HG02885 (cell line): ENCODE results near the gene LRRC27.
"Not testable (repeated sequence)": the region's sequence is repeated elsewhere in the genome, so short reads cannot be mapped to it uniquely, and the experiment has no call there.

ENCODE experiments used
- ATAC-seq: cut with Tn5 transposase; IDR thresholded peaks from one replicate; pipeline ENCODE4 v1.9.1; 2021; ENCODE audit warnings: mild to moderate bottlenecking; ENCODE audit not compliant: unreplicated experiment, poor library complexity

Gene LRRC27

GRCh38 chr10:132335189-132336063 lies 3.4 kb downstream of the LRRC27 start:
- ATAC-seq = peak; percentile 32

DNA sequence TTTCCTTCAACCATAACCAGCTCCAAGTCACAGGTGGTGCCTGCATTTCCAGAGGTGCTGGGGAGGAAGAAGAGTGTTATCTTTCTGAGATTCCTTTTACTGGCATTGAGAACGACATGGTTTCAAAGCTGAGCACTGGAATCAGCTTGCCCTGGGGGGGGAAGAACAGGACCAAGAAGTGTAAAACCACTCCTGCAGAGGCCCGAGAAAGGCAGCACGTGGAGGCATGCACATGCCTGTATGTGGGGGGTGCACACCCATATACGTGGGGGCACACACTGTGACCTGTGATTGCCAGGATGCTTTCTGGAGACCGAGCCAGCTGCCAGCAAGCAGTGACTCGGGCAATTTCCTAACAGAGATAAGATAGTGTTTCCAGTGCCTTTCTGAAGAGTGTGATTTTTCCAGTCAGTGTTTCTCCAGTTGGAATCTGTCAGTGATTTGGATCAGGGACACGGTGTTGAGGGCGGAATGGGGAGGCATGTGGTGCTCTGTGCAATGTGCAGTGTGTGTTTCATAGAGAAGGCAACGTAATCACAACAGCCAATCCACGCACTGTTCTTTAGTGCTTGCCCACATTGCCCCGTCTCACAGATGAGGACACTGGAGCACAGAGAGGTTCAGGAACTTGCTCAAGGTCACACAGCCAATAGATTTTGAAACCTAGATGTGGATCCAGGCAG lies 4.2 kb downstream of the LRRC27 start:
- no peak for ATAC-seq

DNA sequence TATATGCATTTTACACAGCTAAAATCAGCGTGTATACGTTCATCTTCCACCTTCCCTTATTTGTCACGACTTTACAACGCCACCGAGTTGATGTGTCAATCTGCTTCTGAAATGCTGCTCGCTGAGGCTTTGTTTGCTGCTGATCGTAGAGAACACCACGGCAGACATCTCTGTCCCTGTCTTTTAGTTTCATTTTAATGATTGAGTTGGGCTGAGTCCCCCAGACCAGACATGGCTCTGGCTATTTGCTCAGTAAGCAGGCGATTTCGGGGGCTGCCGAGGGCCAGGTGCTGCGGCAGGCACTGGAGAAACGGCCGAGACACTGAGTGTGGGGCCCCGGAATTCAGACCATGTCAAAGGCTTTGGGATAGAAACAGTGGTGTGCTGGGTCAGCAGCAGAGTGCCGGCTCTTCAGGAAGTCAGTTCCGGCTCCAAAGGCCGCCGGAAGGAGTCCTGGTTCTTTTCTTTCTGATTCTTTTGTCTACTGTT lies 5.0 kb downstream of the LRRC27 start:
- no peak for ATAC-seq

- ATAC-seq = not testable (repeated sequence)
Measured at GRCh38 chr10:132337854-132338253, 5.9 kb downstream of the LRRC27 start.

GRCh38 chr10:132338876-132339275 lies 6.9 kb downstream of the LRRC27 start:
- ATAC-seq = no peak

DNA sequence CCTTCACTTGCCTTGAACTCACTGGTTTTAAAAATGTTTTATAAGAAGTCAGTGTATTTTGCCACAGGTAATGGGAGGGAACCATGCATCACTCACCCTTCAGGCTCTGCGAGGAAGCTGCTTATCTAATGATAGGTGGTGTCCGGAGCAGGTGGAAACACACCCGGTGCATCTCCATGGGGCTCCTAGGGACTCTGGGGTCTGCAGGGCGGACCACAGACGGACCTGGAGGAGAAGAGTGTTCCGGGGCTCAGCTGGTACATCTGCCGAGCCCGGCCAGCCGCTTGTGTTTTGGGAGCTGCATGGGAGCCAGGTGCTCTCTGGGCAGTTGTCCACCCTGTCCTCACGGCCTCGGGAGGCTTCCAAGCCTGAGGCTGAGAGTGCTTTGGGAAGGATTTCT lies 7.3 kb downstream of the LRRC27 start:
- ATAC-seq = no peak

DNA sequence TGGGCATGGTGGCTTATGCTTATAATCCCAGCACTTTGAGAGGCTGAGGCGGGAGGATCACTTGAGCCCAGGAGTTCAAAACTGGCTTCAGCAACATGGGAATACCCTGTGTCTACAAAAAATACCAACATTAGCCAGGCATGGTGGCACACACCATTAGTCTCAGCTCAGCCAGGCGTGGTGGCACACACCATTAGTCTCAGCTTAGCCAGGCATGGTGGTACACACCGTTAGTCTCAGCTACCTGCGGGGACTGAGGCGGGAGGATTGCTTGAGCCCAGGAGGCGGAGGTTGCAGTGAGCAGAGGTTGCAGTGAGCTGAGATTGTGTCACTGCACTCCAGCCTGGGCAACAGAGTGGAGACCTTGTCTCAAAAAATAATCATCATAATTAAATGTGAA lies 9.0 kb downstream of the LRRC27 start:
- no peak for ATAC-seq

DNA sequence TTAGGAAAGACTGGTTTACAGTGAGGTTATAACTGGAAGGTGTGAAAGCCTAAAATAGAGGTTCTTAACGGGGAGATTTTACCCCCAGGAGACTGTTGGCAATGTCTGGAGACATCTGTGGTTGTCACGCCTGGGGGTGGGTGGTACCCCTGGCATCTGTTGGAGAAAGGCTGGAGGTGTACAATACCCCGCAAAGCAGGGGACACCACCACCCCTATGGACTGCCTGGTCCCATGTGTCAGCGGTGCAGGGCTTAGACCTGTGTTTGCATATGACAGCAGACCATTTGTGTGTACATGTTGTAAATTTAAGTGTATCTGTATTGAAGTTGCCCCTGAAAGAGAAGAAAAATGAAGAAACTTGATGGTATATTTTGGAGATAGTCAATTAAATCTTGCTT lies 9.8 kb downstream of the LRRC27 start:
- no peak for ATAC-seq

GRCh38 chr10:132342553-132342952 lies 10.6 kb downstream of the LRRC27 start:
- ATAC-seq = no peak

- ATAC-seq = no peak
Measured at GRCh38 chr10:132344386-132344785, 12.4 kb downstream of the LRRC27 start.

DNA sequence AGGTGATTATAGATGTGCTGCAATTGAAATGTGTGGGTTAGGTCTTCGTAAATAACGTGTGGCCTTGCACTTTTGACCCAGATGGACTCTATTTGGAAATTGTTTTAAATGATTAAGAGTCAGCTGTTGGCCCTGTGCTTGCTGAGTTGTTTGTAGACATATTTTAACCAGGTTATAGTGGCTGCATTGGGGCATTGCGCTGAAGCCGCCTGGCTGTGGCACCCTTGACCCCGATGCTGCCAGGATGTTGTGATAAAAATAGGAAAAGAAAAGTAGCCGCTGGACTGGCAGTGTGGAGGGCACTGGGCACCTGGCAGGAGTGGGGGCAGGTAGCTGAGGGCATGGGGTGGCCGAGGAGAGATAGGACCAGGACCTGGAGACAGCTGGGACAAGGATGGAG lies 13.4 kb downstream of the LRRC27 start:
- ATAC-seq = no peak

DNA sequence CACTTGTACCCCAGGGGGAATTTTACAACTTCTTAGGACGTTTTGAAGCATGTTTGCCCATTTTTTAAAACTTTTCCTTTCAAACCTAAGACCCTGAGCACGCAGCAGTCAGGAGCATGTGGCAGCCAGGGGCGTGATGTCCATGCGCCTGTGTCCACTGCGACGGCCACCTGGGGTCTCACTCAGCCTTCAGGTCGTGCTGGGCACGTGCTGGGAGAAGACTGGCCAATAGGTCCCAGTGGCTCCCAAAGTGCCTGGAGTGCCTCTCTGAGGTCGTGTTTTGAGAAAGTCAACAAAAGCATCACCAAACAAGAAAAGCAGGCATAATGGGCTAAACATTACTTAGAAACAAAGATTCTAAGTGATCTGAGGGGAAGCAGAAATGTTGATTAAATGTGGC lies 14.8 kb downstream of the LRRC27 start:
- ATAC-seq = no peak

GRCh38 chr10:132347211-132347930 lies 15.4 kb downstream of the LRRC27 start:
- no peak for ATAC-seq

- ATAC-seq = no peak
Measured at GRCh38 chr10:132347931-132348267, 15.9 kb downstream of the LRRC27 start.

GRCh38 chr10:132349766-132350165 lies 17.8 kb downstream of the LRRC27 start:
- ATAC-seq = no peak

DNA sequence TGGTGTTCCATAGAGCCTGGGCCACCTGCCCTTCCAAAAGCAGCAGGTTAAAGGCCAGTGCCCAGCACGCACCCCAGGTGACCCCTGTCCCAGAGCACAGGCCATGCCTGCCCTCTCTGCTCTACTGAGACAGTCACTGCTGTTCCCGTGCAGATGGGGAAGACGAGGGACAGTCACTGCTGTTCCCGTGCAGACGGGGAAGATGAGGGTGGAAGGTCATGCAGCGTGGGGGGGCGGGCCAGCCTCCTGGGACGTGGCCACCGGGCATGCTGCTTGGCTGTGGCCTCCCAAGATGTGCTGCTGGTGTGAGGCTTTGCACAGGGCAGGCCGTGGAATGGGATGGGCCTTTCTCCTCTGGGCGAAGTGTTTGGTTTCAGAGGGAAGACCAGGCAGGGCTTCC lies 18.4 kb downstream of the LRRC27 start:
- no peak for ATAC-seq

- ATAC-seq = no peak
Measured at GRCh38 chr10:132350946-132351345, 19.0 kb downstream of the LRRC27 start.

DNA sequence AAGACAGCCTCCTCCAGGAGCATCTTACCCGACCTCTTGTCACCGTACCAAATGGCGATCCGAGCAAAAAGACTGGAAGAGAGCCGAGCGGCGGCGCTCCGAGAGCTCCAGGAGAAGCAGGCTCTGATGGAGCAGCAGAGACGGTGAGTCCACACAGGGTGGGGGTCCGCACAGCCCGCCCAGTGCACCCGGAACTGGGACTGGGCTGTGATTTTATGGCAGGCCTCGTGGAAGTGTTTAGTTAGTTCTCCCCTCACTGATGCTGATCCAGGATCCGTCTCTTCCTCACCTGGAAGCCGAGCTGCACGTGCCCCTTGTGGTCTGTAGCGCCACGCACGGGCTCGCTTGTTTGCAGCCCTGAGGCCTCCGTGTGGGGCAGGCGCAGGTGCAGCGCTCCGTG lies 19.6 kb downstream of the LRRC27 start:
- no peak for ATAC-seq

- not testable (repeated sequence) for ATAC-seq
Measured at GRCh38 chr10:132352462-132353308, 20.7 kb downstream of the LRRC27 start.
